Keratinocyte (primary cell): Measurements from ENCODE around the gene SLC39A11. TPM values are rescaled to one million over a fixed set of nuclear protein-coding genes. Genes with fewer than 3 reads are reported as not detected.

ENCODE experiments used
- DNase-seq: peaks from one replicate; pipeline ENCODE4 v3.0.0-alpha.2; 2011; ENCODE audit warnings: low read depth, missing footprints, low spot score
- FAIRE-seq: peaks from 2 replicates; lab custom pipeline; 2011; peaks lifted over from hg19 to GRCh38; lab: Jason Lieb, UNC
- H2AFZ ChIP-seq: 2 replicates; pipeline ENCODE4 v1.6.0; 2012; ENCODE audit warnings: low read length, control low read depth, inconsistent platforms; ENCODE audit not compliant: control insufficient read depth
- H3K27ac ChIP-seq: 2 replicates; pipeline ENCODE4 v1.5.1; 2011; ENCODE audit warnings: low read length; ENCODE audit not compliant: control insufficient read depth, insufficient read depth
- H3K27me3 ChIP-seq: 3 replicates; pipeline ENCODE4 v1.6.0; 2011; ENCODE audit warnings: low read length; ENCODE audit not compliant: control insufficient read depth, insufficient read depth; ENCODE audit errors: extremely low read depth
- H3K36me3 ChIP-seq, 2 experiments: 2 replicates in 1 of 2; 3 replicates in 1 of 2; pipeline ENCODE4 v1.5.1; 2011; ENCODE audit warnings: low read length in 2 of 2, mild to moderate bottlenecking in 1 of 2; ENCODE audit not compliant: control insufficient read depth in 2 of 2, insufficient read depth in 2 of 2; ENCODE audit errors: extremely low read depth in 1 of 2
- H3K4me1 ChIP-seq: 3 replicates; pipeline ENCODE4 v1.5.1; 2011; ENCODE audit warnings: low read length; ENCODE audit not compliant: control insufficient read depth, insufficient read depth; ENCODE audit errors: extremely low read depth
- H3K4me2 ChIP-seq: 3 replicates; pipeline ENCODE4 v1.6.0; 2011; ENCODE audit warnings: low read depth, low read length; ENCODE audit not compliant: control insufficient read depth, insufficient read depth; ENCODE audit errors: extremely low read depth
- H3K4me3 ChIP-seq, 3 experiments: fragments of 200-600 bp in 1 of 3; sonication (generic) in 1 of 3; 2 replicates in 2 of 3; 3 replicates in 1 of 3; pipeline ENCODE4 v1.5.1; 2011 to 2016; ENCODE audit warnings: low read length in 3 of 3, mild to moderate bottlenecking in 3 of 3, control low read depth in 2 of 3, inconsistent platforms in 1 of 3, low read depth in 1 of 3, mixed read lengths in 1 of 3, mixed run types in 1 of 3, moderate library complexity in 1 of 3; ENCODE audit not compliant: control insufficient read depth in 2 of 3, insufficient read depth in 2 of 3; ENCODE audit errors: extremely low read depth in 1 of 3
- H3K79me2 ChIP-seq: 2 replicates; pipeline ENCODE4 v1.6.0; 2012; ENCODE audit warnings: low read length; ENCODE audit not compliant: control insufficient read depth, insufficient read depth
- H3K9ac ChIP-seq: 3 replicates; pipeline ENCODE4 v1.6.0; 2011; ENCODE audit warnings: low read length; ENCODE audit not compliant: control insufficient read depth, insufficient read depth; ENCODE audit errors: extremely low read depth
- H3K9me1 ChIP-seq: 3 replicates; pipeline ENCODE4 v1.6.0; 2011; ENCODE audit warnings: low read length; ENCODE audit not compliant: control insufficient read depth, insufficient read depth; ENCODE audit errors: extremely low read depth
- H3K9me3 ChIP-seq: 2 replicates; pipeline ENCODE4 v1.5.1; 2012; ENCODE audit warnings: low read depth, low read length; ENCODE audit not compliant: control insufficient read depth
- H4K20me1 ChIP-seq: 3 replicates; pipeline ENCODE4 v1.6.0; 2011; ENCODE audit warnings: low read length; ENCODE audit not compliant: control insufficient read depth, insufficient read depth; ENCODE audit errors: extremely low read depth
- EZH2 ChIP-seq: IDR thresholded peaks from one replicate; pipeline ENCODE4 v1.6.1; 2012; ENCODE audit warnings: inconsistent platforms, mild to moderate bottlenecking, low read length, moderate library complexity
- dilution Hi-C: fragments of 300-500 bp; cut with MboI; formaldehyde crosslinking; loops from one replicate; pipeline ENCODE4 v1.7.0; 2020; ENCODE audit warnings: low sequenced_read_pairs; ENCODE audit not compliant: extremely low pct_ligation_motif_present
- polyA plus RNA-seq, 5 experiments: library from polyadenylated mRNA; depleted of rRNA in 3 of 5; stranded (reverse) in 3 of 5; stranded (forward) in 1 of 5; unstranded in 1 of 5; fragments of >200 nt; gene quantifications; 1 replicate in 1 of 5; 2 replicates in 3 of 5; 3 replicates in 1 of 5; pipeline versions ENCODE4 v1.2.1 to v1.2.3, GENCODE V29; 2011 to 2012; ENCODE audit warnings: missing spikeins in 2 of 5, low read depth in 1 of 5, low replicate concordance in 1 of 5
- TF ChIP-seq, protein P1 (sequence below), 3 experiments: IDR thresholded peaks in 1 of 3; conservative IDR thresholded peaks in 1 of 3; optimal IDR thresholded peaks in 1 of 3; 2 replicates in 2 of 3; 3 replicates in 1 of 3; pipeline versions ENCODE3 to v1.5.1; 2011; ENCODE audit warnings: low read length in 3 of 3, mild to moderate bottlenecking in 3 of 3, moderate library complexity in 2 of 3, control low read depth in 1 of 3, inconsistent platforms in 1 of 3; ENCODE audit not compliant: insufficient read depth in 2 of 3; ENCODE audit errors: extremely low read depth in 1 of 3

SLC39A11 gene
- polyA plus RNA-seq, 1 donor (not counting 4 experiments of a cell fraction or from before 2014, with no cell fraction given) = 11.5 TPM

DNA sequence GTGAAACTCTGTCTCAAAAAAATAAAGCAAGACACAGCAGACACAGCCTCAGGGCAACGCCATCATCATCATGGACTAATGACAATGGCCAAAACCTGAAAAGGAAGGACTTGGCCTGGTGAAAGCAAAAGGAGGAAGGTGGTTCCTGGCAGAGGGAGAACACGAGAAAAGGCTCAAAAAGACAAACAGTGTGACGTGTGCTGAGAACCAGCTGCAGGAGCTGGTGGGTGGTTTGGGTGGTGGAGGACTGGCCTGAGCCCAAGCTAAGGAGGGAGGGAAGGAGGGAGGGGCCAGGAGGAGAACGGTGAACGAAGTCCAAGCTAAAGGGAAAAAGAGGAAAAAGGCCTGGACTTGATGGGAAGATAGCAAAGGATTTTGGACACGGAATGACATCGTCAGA is 85.1 kb downstream of the SLC39A11 start:
- Histone ChIP-seq H3K27ac (no peak overlapping the region), H3K4me2 (no peak overlapping the region), H3K4me3 (no peak overlapping the region), H3K9me3 (no peaks in the 10 kb centered on the region), H3K27me3 (no peaks in the 10 kb centered on the region), H4K20me1 (no peaks in the 10 kb centered on the region), H3K9me1 (no peaks in the 10 kb centered on the region), H3K9ac (no peak overlapping the region), H3K36me3 (no peaks in the 10 kb centered on the region), H3K4me1 (no peaks in the 10 kb centered on the region), H2AFZ (no peak overlapping the region), H3K79me2 (no peaks in the 10 kb centered on the region)
- dilution Hi-C loops = no loop called here
- DNase-seq = no peak
- FAIRE-seq = no peak
- TF ChIP-seq, protein P1, sequence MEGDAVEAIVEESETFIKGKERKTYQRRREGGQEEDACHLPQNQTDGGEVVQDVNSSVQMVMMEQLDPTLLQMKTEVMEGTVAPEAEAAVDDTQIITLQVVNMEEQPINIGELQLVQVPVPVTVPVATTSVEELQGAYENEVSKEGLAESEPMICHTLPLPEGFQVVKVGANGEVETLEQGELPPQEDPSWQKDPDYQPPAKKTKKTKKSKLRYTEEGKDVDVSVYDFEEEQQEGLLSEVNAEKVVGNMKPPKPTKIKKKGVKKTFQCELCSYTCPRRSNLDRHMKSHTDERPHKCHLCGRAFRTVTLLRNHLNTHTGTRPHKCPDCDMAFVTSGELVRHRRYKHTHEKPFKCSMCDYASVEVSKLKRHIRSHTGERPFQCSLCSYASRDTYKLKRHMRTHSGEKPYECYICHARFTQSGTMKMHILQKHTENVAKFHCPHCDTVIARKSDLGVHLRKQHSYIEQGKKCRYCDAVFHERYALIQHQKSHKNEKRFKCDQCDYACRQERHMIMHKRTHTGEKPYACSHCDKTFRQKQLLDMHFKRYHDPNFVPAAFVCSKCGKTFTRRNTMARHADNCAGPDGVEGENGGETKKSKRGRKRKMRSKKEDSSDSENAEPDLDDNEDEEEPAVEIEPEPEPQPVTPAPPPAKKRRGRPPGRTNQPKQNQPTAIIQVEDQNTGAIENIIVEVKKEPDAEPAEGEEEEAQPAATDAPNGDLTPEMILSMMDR (optimal IDR thresholded peaks at IDR 0.05 in 1 of 3, IDR thresholded peaks at IDR 0.05 in 1 of 3, conservative IDR thresholded peaks at IDR 0.05 in 1 of 3; ENCODE audit: extremely low read depth in 1 of 3, insufficient read depth in 2 of 3, low read length in 3 of 3) = no peak
- TF ChIP-seq EZH2 = no peak

DNA sequence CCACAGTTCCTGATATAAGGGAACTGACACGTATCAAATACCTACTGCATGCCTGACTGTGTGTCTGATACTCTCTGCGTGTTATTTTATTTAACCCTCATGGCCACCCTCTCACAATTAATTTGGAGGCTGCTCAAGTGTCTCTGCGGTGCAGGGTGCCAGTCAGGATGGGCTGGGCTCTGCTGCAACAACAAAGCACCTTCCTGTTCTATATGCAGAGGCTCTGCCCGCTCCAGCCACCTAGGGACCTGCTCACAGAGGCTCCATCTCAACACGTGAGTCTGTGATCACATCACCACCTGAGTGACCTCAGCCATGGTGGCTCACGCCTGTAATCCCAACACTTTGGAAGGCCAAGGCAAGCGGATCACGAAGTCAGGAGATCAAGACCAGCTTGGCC is 87.1 kb downstream of the SLC39A11 start:
- no peaks in the 10 kb centered on the region for H3K9me1 ChIP-seq
- no peak overlapping the region for H3K9ac ChIP-seq
- H3K79me2 ChIP-seq = no peaks in the 10 kb centered on the region
- TF ChIP-seq, protein P1 (optimal IDR thresholded peaks at IDR 0.05 in 1 of 3, IDR thresholded peaks at IDR 0.05 in 1 of 3, conservative IDR thresholded peaks at IDR 0.05 in 1 of 3; ENCODE audit: extremely low read depth in 1 of 3, insufficient read depth in 2 of 3, low read length in 3 of 3) = no peak
- H3K9me3 ChIP-seq = no peaks in the 10 kb centered on the region
- no peak overlapping the region for H3K4me3 ChIP-seq
- H3K4me1 ChIP-seq = no peaks in the 10 kb centered on the region
- no peak overlapping the region for H3K4me2 ChIP-seq
- DNase-seq (no peak), FAIRE-seq (no peak)
- no peaks in the 10 kb centered on the region for H3K36me3 ChIP-seq
- no peak overlapping the region for H3K27ac ChIP-seq
- no peak overlapping the region for H2AFZ ChIP-seq
- H3K27me3 ChIP-seq = no peaks in the 10 kb centered on the region
- dilution Hi-C loops = no loop called here
- H4K20me1 ChIP-seq = no peaks in the 10 kb centered on the region
